HEK293T (cell line): ENCODE measurements around the gene CYP2A6.

ENCODE experiments used
- CTCF ChIA-PET: fragments of 350-600 bp; formaldehyde crosslinking; extraction: SDS; loops from one replicate; lab custom pipeline; 2021; ENCODE audit warnings: antibody characterized with exemption, inconsistent platforms; lab: Yijun Ruan, JAX
- POLR2A ChIA-PET: fragments of 350-600 bp; formaldehyde crosslinking; extraction: SDS; loops from one replicate; lab custom pipeline; 2020; ENCODE audit warnings: antibody characterized with exemption, inconsistent platforms; lab: Yijun Ruan, JAX
- DNase-seq: peaks from one replicate; pipeline ENCODE4 v3.0.0; 2012; ENCODE audit warnings: mixed read lengths; ENCODE audit errors: extremely low spot score
- ARNT ChIP-seq: fragments of 450-650 bp; IDR thresholded peaks from 2 replicates; pipeline ENCODE4 v1.6.1; 2017; ENCODE audit warnings: mild to moderate bottlenecking
- BHLHE40 ChIP-seq: fragments of 450-650 bp; IDR thresholded peaks from 2 replicates; pipeline ENCODE4 v1.6.1; 2016; ENCODE audit warnings: mild to moderate bottlenecking, moderate library complexity, borderline replicate concordance
- CTBP1 ChIP-seq: fragments of 450-650 bp; IDR thresholded peaks from 2 replicates; pipeline ENCODE4 v1.6.1; 2016; ENCODE audit warnings: borderline replicate concordance
- ELF4 ChIP-seq: fragments of 450-650 bp; IDR thresholded peaks from 2 replicates; pipeline ENCODE4 v1.6.1; 2017; ENCODE audit warnings: antibody characterized with exemption
- FOXA1 ChIP-seq: fragments of 450-650 bp; IDR thresholded peaks from 2 replicates; pipeline ENCODE4 v1.6.1; 2016; ENCODE audit warnings: mild to moderate bottlenecking
- FOXK2 ChIP-seq: fragments of 450-650 bp; IDR thresholded peaks from 2 replicates; pipeline ENCODE4 v1.6.1; 2016; ENCODE audit warnings: mild to moderate bottlenecking
- FOXM1 ChIP-seq: fragments of 450-650 bp; IDR thresholded peaks from 2 replicates; pipeline ENCODE4 v1.6.1; 2017; ENCODE audit warnings: mild to moderate bottlenecking, borderline replicate concordance
- HDGF ChIP-seq: fragments of 450-650 bp; IDR thresholded peaks from 2 replicates; pipeline ENCODE4 v1.6.1; 2017; ENCODE audit warnings: antibody characterized with exemption, borderline replicate concordance
- L3MBTL2 ChIP-seq: fragments of 450-650 bp; conservative IDR thresholded peaks from 2 replicates; pipeline ENCODE4 v1.6.1; 2016; ENCODE audit warnings: mild to moderate bottlenecking
- LEF1 ChIP-seq: fragments of 450-650 bp; IDR thresholded peaks from 2 replicates; pipeline ENCODE4 v1.6.1; 2017; ENCODE audit warnings: mild to moderate bottlenecking, borderline replicate concordance
- NFRKB ChIP-seq: fragments of 450-650 bp; IDR thresholded peaks from 2 replicates; pipeline ENCODE4 v1.6.1; 2016; ENCODE audit warnings: mild to moderate bottlenecking, moderate library complexity
- PKNOX1 ChIP-seq: fragments of 450-650 bp; IDR thresholded peaks from 2 replicates; pipeline ENCODE4 v1.6.1; 2016
- SP1 ChIP-seq: fragments of 450-650 bp; IDR thresholded peaks from 2 replicates; pipeline ENCODE4 v1.6.1; 2017
- SUZ12 ChIP-seq: fragments of 450-650 bp; IDR thresholded peaks from 2 replicates; pipeline ENCODE4 v1.6.1; 2016; ENCODE audit warnings: mild to moderate bottlenecking
- TARDBP ChIP-seq: fragments of 450-650 bp; IDR thresholded peaks from 2 replicates; pipeline ENCODE4 v1.6.1; 2016
- ZNF384 ChIP-seq: fragments of 450-650 bp; IDR thresholded peaks from 2 replicates; pipeline ENCODE4 v1.6.1; 2016

The CYP2A6 gene

DNA sequence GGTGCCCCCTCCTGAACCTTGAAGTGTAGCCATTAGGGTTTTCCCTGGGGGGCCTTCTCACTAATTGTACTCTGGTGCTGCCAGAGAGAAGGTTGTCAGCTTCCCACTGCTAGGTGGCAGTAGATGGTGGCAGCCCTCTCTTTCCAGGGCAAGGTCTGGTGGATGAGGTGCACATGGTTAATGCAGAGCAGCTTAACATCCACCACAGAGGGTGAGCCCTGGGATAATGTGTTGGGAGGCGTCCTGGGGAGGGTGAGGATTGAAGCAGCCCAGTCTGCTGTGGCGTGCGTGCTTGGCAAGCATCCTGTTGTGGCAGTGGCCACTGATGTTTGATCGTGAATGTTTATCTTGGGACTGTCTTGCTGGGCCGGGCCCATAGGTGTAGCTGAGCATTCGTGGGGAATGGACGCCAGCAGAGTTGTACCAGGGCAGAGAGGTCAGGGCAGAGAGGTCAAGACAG is 45.4 kb downstream of the CYP2A6 start:
- no peak for TF ChIP-seq FOXA1
- no peak for TF ChIP-seq SUZ12
- TF ChIP-seq ELF4, result no peak
- TF ChIP-seq LEF1, result no peak
- TF ChIP-seq FOXM1, result no peak
- no peak for TF ChIP-seq SP1
- no peak for TF ChIP-seq CTBP1
- TF ChIP-seq L3MBTL2, result no peak
- no peak for TF ChIP-seq ARNT
- ChIA-PET CTCF (no interaction called here), POLR2A (no interaction called here)
- DNase-seq, result no peak

DNA sequence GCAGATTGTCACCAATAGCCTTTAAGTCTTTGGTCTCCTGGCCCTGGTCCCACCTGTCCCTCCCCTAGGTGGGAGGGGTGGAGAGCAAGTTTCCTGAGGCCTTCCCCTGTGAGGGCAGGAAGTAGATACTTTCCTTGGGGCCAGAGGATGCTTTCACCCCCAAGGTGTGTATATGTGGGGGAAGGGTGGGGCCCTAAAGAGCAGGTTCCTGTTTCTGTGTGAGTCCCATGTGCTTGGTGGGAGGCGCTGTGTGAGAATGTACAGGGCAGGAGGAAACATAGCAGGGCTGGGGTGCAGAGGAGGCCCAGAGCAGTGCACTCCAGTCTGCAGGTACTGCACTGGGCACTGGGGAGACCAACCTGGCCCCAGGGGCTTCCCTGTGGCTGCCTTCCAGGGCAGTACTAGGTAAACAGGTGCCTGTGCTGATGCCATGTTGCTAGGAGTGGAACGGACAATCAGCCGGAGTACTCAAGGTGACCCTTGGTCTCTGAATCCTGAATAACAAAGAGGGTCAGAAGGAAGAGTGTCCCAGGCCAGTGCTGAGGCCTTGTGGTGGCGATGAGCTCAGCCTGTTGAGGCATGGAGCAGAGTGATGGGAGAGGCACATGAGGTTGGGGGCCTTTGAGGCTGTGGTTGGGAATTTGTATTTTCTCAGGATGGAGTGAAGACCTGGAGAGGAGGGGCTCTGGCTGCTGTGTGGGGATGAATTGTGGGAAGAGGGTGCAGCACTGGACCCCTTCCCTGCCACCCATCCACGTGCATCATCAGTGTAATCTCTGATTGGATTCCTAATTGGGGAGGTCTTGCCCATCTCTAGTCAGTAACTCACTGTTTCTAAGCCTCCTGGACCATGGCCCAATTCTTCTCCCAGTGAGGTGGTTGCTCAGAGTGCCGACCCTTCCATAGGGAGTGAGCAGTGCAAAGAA is 46.1 kb downstream of the CYP2A6 start:
- ChIA-PET CTCF (no interaction called here), POLR2A (no interaction called here)
- no peak for TF ChIP-seq SP1
- no peak for TF ChIP-seq FOXM1
- no peak for TF ChIP-seq SUZ12
- TF ChIP-seq HDGF, result no peak
- no peak for TF ChIP-seq NFRKB
- DNase-seq, result no peak

- CTCF ChIA-PET, result no interaction called here
- POLR2A ChIA-PET, result no interaction called here
These were observed 46.9 kb downstream of the CYP2A6 start for GRCh38 chr19:40803170-40803856.

GRCh38 chr19:40802300-40803169 is 47.7 kb downstream of the CYP2A6 start:
- ChIA-PET POLR2A (interaction anchor here (5.2 kb wide), 1 partner anchor 53 kb away, joined by 32 read pairs; the partner anchor contains the start of genes ACTMAP and SNRPA), CTCF (no interaction called here)
- no peak for DNase-seq
- TF ChIP-seq FOXK2 (no peak), SP1 (no peak), BHLHE40 (no peak), PKNOX1 (no peak), CTBP1 (no peak), ELF4 (no peak), NFRKB (no peak)

More at GRCh38 chr19:40803170-40803856, 46.9 kb downstream of the CYP2A6 start:
- no peak for DNase-seq
- TF ChIP-seq TARDBP (no peak), FOXK2 (no peak), CTBP1 (no peak), FOXA1 (no peak), SUZ12 (no peak), HDGF (no peak), PKNOX1 (no peak), ARNT (no peak), L3MBTL2 (no peak), LEF1 (no peak), NFRKB (no peak), ELF4 (no peak), SP1 (no peak), FOXM1 (no peak), BHLHE40 (no peak), ZNF384 (no peak)

- ChIA-PET CTCF (interaction anchor here (0.6 kb wide), 1 partner anchor 325 kb away, joined by 5 read pairs; no protein-coding TSS in a partner anchor), POLR2A (interaction anchor here (5.2 kb wide), 1 partner anchor 52 kb away, joined by 32 read pairs; the partner anchor contains the start of genes ACTMAP and SNRPA)
- TF ChIP-seq FOXK2 (no peak), BHLHE40 (no peak), ARNT (no peak), FOXM1 (no peak), L3MBTL2 (no peak)
- no peak for DNase-seq
These were observed 48.6 kb downstream of the CYP2A6 start for GRCh38 chr19:40801426-40802299.
